Activated CD8-positive, alpha-beta T cell treated with anti-CD3 and anti-CD28 coated beads, Interleukin-2, amount 10 ng/mL, durations not matched to agents 7 days and 5 days (primary cell): Measurements from ENCODE around the gene AKT1. TPM values are rescaled to one million over a fixed set of nuclear protein-coding genes. Genes with fewer than 3 reads are reported as not detected.
A peak's percentile ranks its signal among the peaks of the same experiment; 100 is the strongest.

Source experiments
- ATAC-seq: fragments of 150-1000 bp; cut with Tn5 transposase; one replicate; pipeline ENCODE4 v1.10.0; 2021; ENCODE audit warnings: moderate library complexity
- CTCF ChIA-PET: fragments of 350-600 bp; sonication (Branson Sonifier 250); formaldehyde crosslinking; loops from one replicate; lab custom pipeline; 2021; ENCODE audit warnings: antibody characterized with exemption; lab: Charles Lee
- POLR2A ChIA-PET: fragments of 350-600 bp; sonication (Branson Sonifier 250); formaldehyde crosslinking; loops from one replicate; lab custom pipeline; 2021; ENCODE audit warnings: antibody characterized with exemption; lab: Charles Lee
- DNase-seq: peaks from one replicate; pipeline ENCODE4 v3.0.0-alpha.2; 2020
- H3K27ac Mint-ChIP-seq: one replicate; pipeline ENCODE4 v1.8.0; 2021; ENCODE audit warnings: mild to moderate bottlenecking, mixed read lengths
- H3K27me3 Mint-ChIP-seq: one replicate; pipeline ENCODE4 v1.8.0; 2021; ENCODE audit warnings: low read depth, mixed read lengths
- H3K36me3 Mint-ChIP-seq: one replicate; pipeline ENCODE4 v1.8.0; 2021; ENCODE audit warnings: low read depth, mixed read lengths
- H3K4me1 Mint-ChIP-seq: one replicate; pipeline ENCODE4 v1.8.0; 2021; ENCODE audit warnings: low read depth, mixed read lengths
- H3K4me3 Mint-ChIP-seq: one replicate; pipeline ENCODE4 v1.8.0; 2021; ENCODE audit warnings: mild to moderate bottlenecking, mixed read lengths
- H3K9me3 Mint-ChIP-seq: one replicate; pipeline ENCODE4 v1.8.0; 2022; ENCODE audit warnings: mixed read lengths; ENCODE audit not compliant: insufficient read depth
- total RNA-seq, 2 experiments: library from RNA; stranded (reverse); gene quantifications; one replicate each; pipeline ENCODE4 v1.2.3, GENCODE V29; 2021

The AKT1 gene
- total RNA-seq, 2 experiments from 2014 or later, result 217 to 222 TPM

- ChIA-PET POLR2A (interaction anchor here (3.0 kb wide), 1 partner anchor 50 kb away, joined by 7 read pairs; the partner anchor contains the start of gene SIVA1), CTCF (interaction anchor here (2.4 kb wide), 1 partner anchor 23 kb away, joined by 12 read pairs; no protein-coding TSS in a partner anchor)
- H3K36me3 Mint-ChIP-seq, result no peaks in the 10 kb centered on the region
- H3K27ac Mint-ChIP-seq, result no peak overlapping the region
- ATAC-seq, result no peak
- DNase-seq, result no peak
- peaks cover 23% of the 10 kb centered on the region for H3K4me1 Mint-ChIP-seq
- H3K4me3 Mint-ChIP-seq, result peak overlapping the region; percentile 85
- H3K9me3 Mint-ChIP-seq, result no peaks in the 10 kb centered on the region
- H3K27me3 Mint-ChIP-seq, result peaks cover 10% of the 10 kb centered on the region
These were observed 7.0 kb upstream of the AKT1 start for GRCh38 chr14:104802394-104803184.

GRCh38 chr14:104801520-104802393 is 6.2 kb upstream of the AKT1 start:
- peak overlapping the region; percentile 85 for H3K4me3 Mint-ChIP-seq
- POLR2A ChIA-PET, result interaction anchor here (2.4 to 3.0 kb wide), 2 partner anchors 24 to 49 kb away, joined by 7 to 8 read pairs; partner anchors contain the start of gene SIVA1
- CTCF ChIA-PET, result interaction anchor here (2.4 kb wide), 1 partner anchor 24 kb away, joined by 12 read pairs; no protein-coding TSS in a partner anchor
- no peaks in the 10 kb centered on the region for H3K9me3 Mint-ChIP-seq
- peaks cover 10% of the 10 kb centered on the region for H3K27me3 Mint-ChIP-seq
- H3K36me3 Mint-ChIP-seq, result no peaks in the 10 kb centered on the region
- H3K27ac Mint-ChIP-seq, result peak overlapping the region; percentile 78
- ATAC-seq, result no peak
- DNase-seq, result no peak
- H3K4me1 Mint-ChIP-seq, result peaks cover 23% of the 10 kb centered on the region

- POLR2A ChIA-PET, result interaction anchor here (0.6 to 3.0 kb wide), 4 partner anchors 16 to 49 kb away, joined by 3 to 8 read pairs (median 5); partner anchors contain the start of gene SIVA1
- Mint-ChIP-seq H3K27me3 (peaks cover 10% of the 10 kb centered on the region), H3K9me3 (no peaks in the 10 kb centered on the region), H3K27ac (peak within 1 kb of the TSS; percentile 78), H3K36me3 (no peaks in the 10 kb centered on the region), H3K4me3 (peak within 1 kb of the TSS; percentile 85), H3K4me1 (peaks cover 30% of the 10 kb centered on the region)
- ATAC-seq (peak; percentile 64), DNase-seq (peak; percentile 80)
- CTCF ChIA-PET, result interaction anchor here (0.8 to 2.4 kb wide), 2 partner anchors 16 to 25 kb away, joined by 3 to 12 read pairs; no protein-coding TSS in a partner anchor
These were observed 5.4 kb upstream of the AKT1 start, which contains the start of gene ZBTB42 for GRCh38 chr14:104800771-104801519. ZBTB42 (plus strand) TSS chr14:104801101; CDS start chr14:104801198, 97 bp downstream.

- peaks cover 31% of the 10 kb centered on the region for H3K4me1 Mint-ChIP-seq
- CTCF ChIA-PET, result interaction anchor here (0.8 to 2.4 kb wide), 2 partner anchors 15 to 25 kb away, joined by 3 to 12 read pairs; no protein-coding TSS in a partner anchor
- peaks cover 10% of the 10 kb centered on the region for H3K27me3 Mint-ChIP-seq
- ATAC-seq, result peak; percentile 60
- H3K4me3 Mint-ChIP-seq, result peak overlapping the region; percentile 26
- H3K27ac Mint-ChIP-seq, result peak overlapping the region; percentile 58
- no peaks in the 10 kb centered on the region for H3K36me3 Mint-ChIP-seq
- DNase-seq, result peak; percentile 86
- POLR2A ChIA-PET, result interaction anchor here (0.6 to 3.0 kb wide), 4 partner anchors 17 to 48 kb away, joined by 3 to 8 read pairs (median 5); partner anchors contain the start of gene SIVA1
- no peaks in the 10 kb centered on the region for H3K9me3 Mint-ChIP-seq
These were observed 4.6 kb upstream of the AKT1 start for GRCh38 chr14:104800015-104800770.

GRCh38 chr14:104799244-104800014 is 3.9 kb upstream of the AKT1 start:
- H3K4me1 Mint-ChIP-seq, result peaks cover 35% of the 10 kb centered on the region

GRCh38 chr14:104798300-104799243 is 3.0 kb upstream of the AKT1 start:
- peaks cover 10% of the 10 kb centered on the region for H3K27me3 Mint-ChIP-seq
- H3K36me3 Mint-ChIP-seq, result peaks cover 6% of the 10 kb centered on the region
- peak overlapping the region; percentile 26 for H3K4me3 Mint-ChIP-seq
- peaks cover 43% of the 10 kb centered on the region for H3K4me1 Mint-ChIP-seq
- H3K9me3 Mint-ChIP-seq, result no peaks in the 10 kb centered on the region
- POLR2A ChIA-PET, result interaction anchor here (0.6 to 0.8 kb wide), 2 partner anchors 221 to 267 kb away, joined by 3 read pairs; partner anchors contain the start of gene GPR132
- peak overlapping the region; percentile 72 for H3K27ac Mint-ChIP-seq
- CTCF ChIA-PET, result no interaction called here
- peak; percentile 27 for DNase-seq
- no peak for ATAC-seq

More at GRCh38 chr14:104799244-104800014, 3.9 kb upstream of the AKT1 start:
- H3K9me3 Mint-ChIP-seq, result no peaks in the 10 kb centered on the region
- H3K4me3 Mint-ChIP-seq, result peak overlapping the region; percentile 26
- ATAC-seq, result no peak
- DNase-seq, result peak; percentile 34
- CTCF ChIA-PET, result no interaction called here
- POLR2A ChIA-PET, result interaction anchor here (0.8 to 3.0 kb wide), 3 partner anchors 27 to 266 kb away, joined by 3 to 8 read pairs (median 7); partner anchors contain the start of genes GPR132 and SIVA1
- peaks cover 10% of the 10 kb centered on the region for H3K27me3 Mint-ChIP-seq
- peak overlapping the region; percentile 58 for H3K27ac Mint-ChIP-seq
- H3K36me3 Mint-ChIP-seq, result peaks cover 2% of the 10 kb centered on the region

- Mint-ChIP-seq H3K4me3 (peak overlapping the region; percentile 67), H3K27me3 (peaks cover 10% of the 10 kb centered on the region)
These were observed 1.8 kb upstream of the AKT1 start for GRCh38 chr14:104797115-104798044.

GRCh38 chr14:104796687-104797081 is 1.1 kb upstream of the AKT1 start:
- peaks cover 10% of the 10 kb centered on the region for H3K27me3 Mint-ChIP-seq
- ChIA-PET CTCF (interaction anchor here (1.0 kb wide), 1 partner anchor 28 kb away, joined by 3 read pairs; no protein-coding TSS in a partner anchor), POLR2A (interaction anchor here (0.9 kb wide), 1 partner anchor 505 kb away, joined by 3 read pairs; no protein-coding TSS in a partner anchor)
- no peaks in the 10 kb centered on the region for H3K9me3 Mint-ChIP-seq
- ATAC-seq, result no peak
- no peak for DNase-seq
- H3K27ac Mint-ChIP-seq, result peak overlapping the region; percentile 76
- H3K4me3 Mint-ChIP-seq, result peak overlapping the region; percentile 67
- peaks cover 8% of the 10 kb centered on the region for H3K36me3 Mint-ChIP-seq
- H3K4me1 Mint-ChIP-seq, result peaks cover 43% of the 10 kb centered on the region

More at GRCh38 chr14:104797115-104798044, 1.8 kb upstream of the AKT1 start:
- peaks cover 49% of the 10 kb centered on the region for H3K4me1 Mint-ChIP-seq
- DNase-seq, result no peak
- POLR2A ChIA-PET, result no interaction called here
- no peaks in the 10 kb centered on the region for H3K9me3 Mint-ChIP-seq
- CTCF ChIA-PET, result interaction anchor here (1.0 kb wide), 1 partner anchor 28 kb away, joined by 3 read pairs; no protein-coding TSS in a partner anchor
- no peak for ATAC-seq
- H3K27ac Mint-ChIP-seq, result no peak overlapping the region
- peaks cover 8% of the 10 kb centered on the region for H3K36me3 Mint-ChIP-seq
